Progenitor cell of endocrine pancreas (in vitro differentiated cells): ENCODE results near the gene E2F4. TPM values are rescaled to one million over a fixed set of nuclear protein-coding genes. Genes with fewer than 3 reads are reported as not detected.

Source experiments
- DNase-seq: peaks from one replicate; pipeline ENCODE4 v3.0.0; 2021; ENCODE audit warnings: low spot score; ENCODE audit not compliant: unreplicated experiment
- H3K27ac Mint-ChIP-seq: 2 replicates; pipeline ENCODE4 v1.8.0; 2021; ENCODE audit warnings: mild to moderate bottlenecking, moderate library complexity, mixed read lengths
- H3K27me3 Mint-ChIP-seq: 2 replicates; pipeline ENCODE4 v1.8.0; 2021; ENCODE audit warnings: mixed read lengths
- H3K36me3 Mint-ChIP-seq: 2 replicates; pipeline ENCODE4 v1.8.0; 2022; ENCODE audit warnings: mixed read lengths; ENCODE audit not compliant: insufficient read depth
- H3K4me1 Mint-ChIP-seq: 2 replicates; pipeline ENCODE4 v1.8.0; 2021; ENCODE audit warnings: low read depth, mixed read lengths
- H3K4me3 Mint-ChIP-seq: 2 replicates; pipeline ENCODE4 v1.8.0; 2021; ENCODE audit warnings: low read depth, mild to moderate bottlenecking, moderate library complexity, mixed read lengths
- H3K9me3 Mint-ChIP-seq: 2 replicates; pipeline ENCODE4 v1.8.0; 2021; ENCODE audit warnings: low read depth, mixed read lengths
- CTCF ChIP-seq: fragments of 200-600 bp; sonication (generic); IDR thresholded peaks from one replicate; pipeline ENCODE4 v1.5.0; 2021; ENCODE audit warnings: antibody characterized with exemption, mild to moderate bottlenecking; ENCODE audit not compliant: unreplicated experiment
- total RNA-seq: library from RNA; stranded (reverse); gene quantifications from 2 replicates; pipeline ENCODE4 v1.2.1, GENCODE V29; 2021

E2F4 gene
- total RNA-seq, 1 donor from 2014 or later, result 82.1 TPM

GRCh38 chr16:67190448-67191399 lies 1.2 kb upstream of the E2F4 start:
- DNase-seq, result no peak
- peaks cover 15% of the 10 kb centered on the region for H3K4me1 Mint-ChIP-seq
- H3K9me3 Mint-ChIP-seq, result no peaks in the 10 kb centered on the region
- peaks cover 4% of the 10 kb centered on the region for H3K36me3 Mint-ChIP-seq
- no peak overlapping the region for H3K27ac Mint-ChIP-seq
- H3K27me3 Mint-ChIP-seq, result no peaks in the 10 kb centered on the region
- peak overlapping the region; percentile 80 for H3K4me3 Mint-ChIP-seq
- TF ChIP-seq CTCF, result no peak

- H3K4me1 Mint-ChIP-seq, result peaks cover 15% of the 10 kb centered on the region
- peak overlapping the region; percentile 80 for H3K4me3 Mint-ChIP-seq
- no peaks in the 10 kb centered on the region for H3K27me3 Mint-ChIP-seq
- H3K9me3 Mint-ChIP-seq, result no peaks in the 10 kb centered on the region
- no peak overlapping the region for H3K27ac Mint-ChIP-seq
- H3K36me3 Mint-ChIP-seq, result peaks cover 10% of the 10 kb centered on the region
- TF ChIP-seq CTCF, result no peak
- DNase-seq, result no peak
These were observed 452 bp upstream of the E2F4 start for GRCh38 chr16:67191411-67191994.

- Mint-ChIP-seq H3K36me3 (peaks cover 16% of the 10 kb centered on the region), H3K4me1 (peaks cover 15% of the 10 kb centered on the region), H3K4me3 (peak overlapping the region; percentile 80), H3K27ac (peak overlapping the region; percentile 71), H3K27me3 (no peaks in the 10 kb centered on the region), H3K9me3 (no peaks in the 10 kb centered on the region)
- no peak for DNase-seq
- TF ChIP-seq CTCF, result no peak
These were observed 916 bp downstream of the E2F4 start for GRCh38 chr16:67192781-67193361.

- H3K27me3 Mint-ChIP-seq, result no peaks in the 10 kb centered on the region
- no peaks in the 10 kb centered on the region for H3K9me3 Mint-ChIP-seq
- peak overlapping the region; percentile 67 for H3K27ac Mint-ChIP-seq
- peaks cover 15% of the 10 kb centered on the region for H3K4me1 Mint-ChIP-seq
- peak overlapping the region; percentile 80 for H3K4me3 Mint-ChIP-seq
- no peak for TF ChIP-seq CTCF
- H3K36me3 Mint-ChIP-seq, result peaks cover 17% of the 10 kb centered on the region
- no peak for DNase-seq
These were observed 1.6 kb downstream of the E2F4 start for GRCh38 chr16:67193536-67193935.

- Mint-ChIP-seq H3K4me3 (peak overlapping the region; percentile 80), H3K9me3 (no peaks in the 10 kb centered on the region), H3K36me3 (peaks cover 17% of the 10 kb centered on the region), H3K27ac (no peak overlapping the region), H3K4me1 (peaks cover 15% of the 10 kb centered on the region), H3K27me3 (no peaks in the 10 kb centered on the region)
- no peak for DNase-seq
- no peak for TF ChIP-seq CTCF
These were observed 2.3 kb downstream of the E2F4 start for GRCh38 chr16:67194260-67194659.
